Muscle of leg (tissue), 11 donors: ENCODE measurements around the gene GAREM1. TPM values are rescaled to one million over a fixed set of nuclear protein-coding genes. Genes with fewer than 3 reads are reported as not detected.
A peak's percentile ranks its signal among the peaks of the same experiment; 100 is the strongest.

Source experiments
- DNase-seq: peaks from one replicate; pipeline ENCODE4 v3.0.0; 2013
- H3K27ac ChIP-seq: one replicate; pipeline ENCODE4 v1.5.1; 2013; ENCODE audit warnings: mild to moderate bottlenecking, low read length, control low read depth
- H3K27me3 ChIP-seq: one replicate; pipeline ENCODE4 v1.6.1; 2013; ENCODE audit warnings: low read length; ENCODE audit not compliant: control insufficient read depth, insufficient read depth
- H3K36me3 ChIP-seq: one replicate; pipeline ENCODE4 v1.6.1; 2013; ENCODE audit warnings: low read length; ENCODE audit not compliant: control insufficient read depth, insufficient read depth
- H3K4me1 ChIP-seq: one replicate; pipeline ENCODE4 v1.6.1; 2013; ENCODE audit warnings: low read length; ENCODE audit not compliant: control insufficient read depth, insufficient read depth
- H3K4me3 ChIP-seq: one replicate; pipeline ENCODE4 v1.5.1; 2013; ENCODE audit warnings: low read length, control low read depth
- H3K9me3 ChIP-seq: replicated peaks from 2 replicates; pipeline ENCODE4 v1.6.1; 2013; ENCODE audit warnings: low read depth, low read length; ENCODE audit not compliant: control insufficient read depth
- WGBS: methylation state at CpG from one replicate; pipeline ENCODE4 v1.1.5; 2013; ENCODE audit warnings: missing lambda C conversion rate; ENCODE audit not compliant: insufficient coverage; 5-methylcytosine and 5-hydroxymethylcytosine counted together
- polyA plus RNA-seq, 8 donors: library from polyadenylated mRNA; unstranded; fragments of 120-200 nt; gene quantifications; one replicate each; pipeline versions ENCODE4 v1.2.1 to v1.2.3, GENCODE V29; 2013; ENCODE audit warnings: inconsistent platforms in 1 of 8, low replicate concordance in 1 of 8; ENCODE audit not compliant: insufficient read length in 8 of 8, insufficient read depth in 1 of 8
- total RNA-seq: library from RNA; stranded (reverse); fragments of 120-200 nt; gene quantifications from one replicate; pipeline ENCODE4 v1.2.4, GENCODE V29; 2013

Gene GAREM1
- total and polyA plus RNA-seq, 9 donors = 7.4 to 13.4 (median 8.5) TPM

- no peak for DNase-seq
- H3K4me3 ChIP-seq = no peak overlapping the region
- no peaks in the 10 kb centered on the region for H3K4me1 ChIP-seq
- H3K27me3 ChIP-seq = no peaks in the 10 kb centered on the region
- H3K27ac ChIP-seq = no peak overlapping the region
- no peaks in the 10 kb centered on the region for H3K9me3 ChIP-seq
- no CpG with 5 or more reads among the region's 3 CpGs for WGBS
- no peaks in the 10 kb centered on the region for H3K36me3 ChIP-seq
Observed at GRCh38 chr18:32393407-32393806, 77.3 kb downstream of the GAREM1 start.

DNA sequence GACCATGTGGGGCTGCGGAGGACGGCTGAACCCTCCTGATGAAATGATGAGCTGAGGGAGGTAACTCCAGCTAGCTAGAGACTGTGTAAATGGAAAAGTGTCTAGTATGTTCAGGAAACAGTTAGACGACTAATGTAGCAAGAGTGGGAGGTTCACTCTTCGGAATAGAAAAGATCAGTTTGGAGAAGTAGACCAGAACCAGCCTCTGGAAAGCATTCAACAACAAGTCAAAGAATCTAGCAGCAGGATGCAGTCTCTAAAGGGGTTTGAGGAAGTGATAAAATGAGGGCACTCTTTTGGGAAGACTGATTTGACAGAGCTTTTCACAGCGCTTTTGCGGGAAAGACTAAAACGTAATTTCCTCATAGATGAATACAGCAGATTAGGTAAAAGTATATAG, 79.6 kb downstream of the GAREM1 start:
- DNase-seq = no peak
- Histone ChIP-seq H3K4me1 (no peaks in the 10 kb centered on the region), H3K27ac (no peak overlapping the region), H3K9me3 (no peaks in the 10 kb centered on the region), H3K36me3 (no peaks in the 10 kb centered on the region), H3K27me3 (no peaks in the 10 kb centered on the region), H3K4me3 (no peak overlapping the region)
- WGBS = 86% methylated on average over 3 of the region's 7 CpGs

DNA sequence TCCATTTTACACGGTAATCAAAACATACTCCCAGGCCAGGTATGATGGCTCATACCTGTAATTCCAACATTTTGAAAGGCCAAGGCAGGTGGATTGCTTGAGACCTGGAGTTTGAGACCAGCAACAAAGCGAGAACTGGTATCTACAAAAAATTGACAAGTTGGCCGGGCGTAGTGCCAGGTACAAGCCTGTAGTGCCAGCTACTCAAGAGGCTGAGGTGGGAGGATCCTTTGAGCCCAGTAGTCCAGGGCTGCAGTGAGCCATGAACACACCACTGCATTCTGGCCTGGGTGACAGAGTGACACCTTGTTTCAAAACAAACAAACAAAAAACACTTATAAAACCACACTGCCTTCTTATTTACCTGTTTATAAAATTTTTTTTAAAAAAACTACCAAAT, 80.8 kb downstream of the GAREM1 start:
- no peaks in the 10 kb centered on the region for H3K9me3 ChIP-seq
- no peaks in the 10 kb centered on the region for H3K36me3 ChIP-seq
- H3K27me3 ChIP-seq = no peaks in the 10 kb centered on the region
- 94% methylated on average over 3 of the region's 4 CpGs for WGBS
- no peak overlapping the region for H3K4me3 ChIP-seq
- no peaks in the 10 kb centered on the region for H3K4me1 ChIP-seq
- no peak overlapping the region for H3K27ac ChIP-seq
- DNase-seq = no peak

GRCh38 chr18:32389191-32389590, 81.5 kb downstream of the GAREM1 start:
- no CpG with 5 or more reads among the region's 1 CpG for WGBS
- H3K27me3 ChIP-seq = no peaks in the 10 kb centered on the region
- H3K4me1 ChIP-seq = no peaks in the 10 kb centered on the region
- H3K9me3 ChIP-seq = no peaks in the 10 kb centered on the region
- DNase-seq = no peak
- H3K4me3 ChIP-seq = no peak overlapping the region
- no peak overlapping the region for H3K27ac ChIP-seq
- H3K36me3 ChIP-seq = no peaks in the 10 kb centered on the region

DNA sequence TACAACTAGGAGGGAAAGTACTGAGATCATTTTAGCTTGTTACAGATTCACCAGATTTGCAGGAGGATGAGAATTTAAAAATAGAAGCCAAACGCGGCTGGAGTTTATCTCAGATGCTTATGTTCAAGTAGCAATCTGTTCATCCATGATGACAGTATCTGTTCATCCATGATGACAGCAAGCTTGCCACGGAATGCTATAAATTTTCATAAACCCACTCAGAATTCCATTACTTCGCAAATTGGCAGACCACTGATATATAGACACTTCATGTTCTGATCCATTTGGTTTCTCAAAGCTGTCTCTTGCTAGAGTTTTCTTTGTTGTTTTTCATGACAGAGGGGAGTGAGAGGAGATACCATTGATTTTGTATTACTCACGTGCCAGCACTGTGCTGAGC, 84.2 kb downstream of the GAREM1 start:
- Histone ChIP-seq H3K27ac (no peak overlapping the region), H3K27me3 (no peaks in the 10 kb centered on the region)
- WGBS = 86% methylated on average over 1 of the region's 5 CpGs

GRCh38 chr18:32383050-32383819, 87.4 kb downstream of the GAREM1 start:
- no peak overlapping the region for H3K4me3 ChIP-seq
- 75% methylated on average over 2 of the region's 4 CpGs for WGBS
- no peaks in the 10 kb centered on the region for H3K36me3 ChIP-seq
- no peaks in the 10 kb centered on the region for H3K27me3 ChIP-seq
- no peak overlapping the region for H3K27ac ChIP-seq
- H3K4me1 ChIP-seq = no peaks in the 10 kb centered on the region
- peak; percentile 59 for DNase-seq
- H3K9me3 ChIP-seq = no peaks in the 10 kb centered on the region

More for the DNA sequence above, 84.2 kb downstream of the GAREM1 start:
- H3K4me3 ChIP-seq = no peak overlapping the region
- H3K36me3 ChIP-seq = no peaks in the 10 kb centered on the region
- no peaks in the 10 kb centered on the region for H3K9me3 ChIP-seq
- no peaks in the 10 kb centered on the region for H3K4me1 ChIP-seq
- no peak for DNase-seq

GRCh38 chr18:32381761-32382160, 88.9 kb downstream of the GAREM1 start:
- no peak for DNase-seq
- H3K36me3 ChIP-seq = no peaks in the 10 kb centered on the region
- 93% methylated on average over 2 of the region's 2 CpGs for WGBS
- no peaks in the 10 kb centered on the region for H3K9me3 ChIP-seq
- H3K27ac ChIP-seq = no peak overlapping the region
- H3K4me3 ChIP-seq = no peak overlapping the region
- H3K4me1 ChIP-seq = no peaks in the 10 kb centered on the region
- H3K27me3 ChIP-seq = no peaks in the 10 kb centered on the region

DNA sequence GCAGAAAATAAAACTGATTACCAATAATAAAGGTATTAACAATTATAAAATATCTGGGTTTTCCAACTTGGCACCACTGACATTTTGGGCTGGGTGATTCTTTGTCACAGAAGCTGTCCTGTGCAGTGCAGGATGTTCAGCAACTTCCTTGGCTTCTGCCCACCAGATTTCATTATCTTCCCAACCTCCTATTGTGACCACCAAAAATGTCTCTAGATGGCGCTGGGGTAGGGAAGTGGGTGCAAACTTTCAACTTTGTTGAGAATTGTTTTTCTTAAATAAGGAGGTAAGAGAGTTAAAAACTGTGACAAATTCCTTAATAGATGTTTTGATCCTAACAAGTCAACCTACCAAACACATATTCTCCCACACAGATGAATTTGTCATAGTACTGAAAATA, 90.1 kb downstream of the GAREM1 start:
- no peak overlapping the region for H3K4me3 ChIP-seq
- H3K36me3 ChIP-seq = no peaks in the 10 kb centered on the region
- no peaks in the 10 kb centered on the region for H3K4me1 ChIP-seq
- no peak overlapping the region for H3K27ac ChIP-seq
- no peak for DNase-seq
- WGBS = no CpG with 5 or more reads among the region's 1 CpG
- no peaks in the 10 kb centered on the region for H3K9me3 ChIP-seq
- no peaks in the 10 kb centered on the region for H3K27me3 ChIP-seq

- Histone ChIP-seq H3K9me3 (no peaks in the 10 kb centered on the region), H3K4me3 (no peak overlapping the region), H3K27me3 (no peaks in the 10 kb centered on the region), H3K36me3 (no peaks in the 10 kb centered on the region), H3K4me1 (no peaks in the 10 kb centered on the region), H3K27ac (no peak overlapping the region)
- DNase-seq = no peak
- WGBS = 95% methylated on average over 3 of the region's 7 CpGs
Observed at GRCh38 chr18:32379891-32380290, 90.8 kb downstream of the GAREM1 start.

GRCh38 chr18:32378705-32379104, 92.0 kb downstream of the GAREM1 start:
- Histone ChIP-seq H3K36me3 (no peaks in the 10 kb centered on the region), H3K9me3 (no peaks in the 10 kb centered on the region), H3K4me1 (peaks cover 2% of the 10 kb centered on the region), H3K4me3 (no peak overlapping the region), H3K27me3 (no peaks in the 10 kb centered on the region), H3K27ac (no peak overlapping the region)
- DNase-seq = peak; percentile 22
- no CpG with 5 or more reads among the region's 4 CpGs for WGBS

GRCh38 chr18:32373995-32374394, 96.7 kb downstream of the GAREM1 start:
- H3K36me3 ChIP-seq = no peaks in the 10 kb centered on the region
- peak; percentile 56 for DNase-seq
- H3K4me3 ChIP-seq = no peak overlapping the region
- H3K9me3 ChIP-seq = no peaks in the 10 kb centered on the region
- no CpG with 5 or more reads among the region's 3 CpGs for WGBS
- no peaks in the 10 kb centered on the region for H3K27me3 ChIP-seq
- no peak overlapping the region for H3K27ac ChIP-seq
- H3K4me1 ChIP-seq = peaks cover 4% of the 10 kb centered on the region
